SK-N-DZ (cell line): ENCODE results near the gene GRAMD2B.
"Not testable (repeated sequence)": the region's sequence is repeated elsewhere in the genome, so short reads cannot be mapped to it uniquely, and the experiment has no call there.

ENCODE experiments used
- DNase-seq: peaks from one replicate; pipeline ENCODE4 v3.0.0-alpha.2; 2015; ENCODE audit warnings: low spot score

Gene GRAMD2B

DNA sequence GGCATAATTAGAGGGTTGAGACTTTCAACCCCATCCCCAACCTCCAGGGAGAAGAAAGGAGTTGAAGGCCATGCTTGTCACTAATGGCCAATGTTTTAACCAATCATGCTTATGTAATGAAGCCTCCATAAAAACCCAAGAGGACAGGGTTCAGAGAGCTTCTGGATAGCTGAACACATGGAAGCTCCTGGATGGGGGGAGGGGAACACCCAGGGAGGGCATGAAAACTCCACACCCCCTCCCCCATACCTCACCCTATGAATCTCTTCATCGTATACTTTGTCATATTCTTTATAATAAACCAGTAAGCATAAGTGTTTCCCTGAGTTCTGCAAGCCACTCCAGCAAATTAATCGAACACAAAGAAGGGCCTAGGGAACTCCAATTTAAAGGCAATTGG, 90.1 kb downstream of the GRAMD2B start:
- no peak for DNase-seq

DNA sequence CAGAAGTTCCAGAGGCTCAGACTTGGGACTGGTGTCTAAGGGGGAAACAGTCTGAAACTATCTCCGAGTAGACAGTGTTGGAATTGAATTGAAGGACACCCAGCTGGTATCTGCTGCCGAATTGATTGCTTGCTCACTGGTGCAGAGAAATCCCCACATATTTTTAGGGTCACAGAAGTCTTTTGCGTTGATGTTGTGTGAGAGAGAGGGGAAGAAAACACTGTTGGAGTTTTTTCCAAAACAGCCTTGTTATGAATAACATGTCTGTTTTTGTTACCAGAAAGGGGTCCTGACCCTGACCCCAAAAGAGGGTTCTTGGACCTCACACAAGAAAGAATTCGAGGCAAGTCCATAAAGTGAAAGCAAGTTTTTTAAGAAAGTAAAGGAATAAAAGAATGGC, 90.5 kb downstream of the GRAMD2B start:
- DNase-seq, result no peak

- DNase-seq, result no peak
Measured at GRCh38 chr5:126514131-126514557, 90.9 kb downstream of the GRAMD2B start.

GRCh38 chr5:126514558-126515141, 91.4 kb downstream of the GRAMD2B start:
- DNase-seq, result no peak

DNA sequence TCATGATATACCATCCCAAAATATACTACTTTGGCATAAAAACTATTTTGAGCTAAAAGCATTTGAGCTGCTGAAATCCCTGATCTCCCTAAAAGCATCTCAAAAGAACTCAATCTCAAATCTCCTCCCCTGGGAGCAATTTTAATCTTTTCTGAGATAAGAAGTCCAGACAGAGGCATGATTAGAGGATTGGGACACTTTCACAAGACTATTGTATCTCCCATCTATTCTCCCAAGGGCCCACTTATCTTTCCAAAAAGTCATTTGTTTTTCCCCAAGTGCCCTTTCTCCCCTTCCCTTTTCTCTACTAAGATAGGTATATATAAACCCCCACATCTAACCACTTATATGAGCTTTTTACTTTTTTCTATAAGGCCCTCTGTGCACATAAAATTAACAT, 92.1 kb downstream of the GRAMD2B start:
- DNase-seq, result peak; percentile 67

GRCh38 chr5:126516133-126516532, 92.9 kb downstream of the GRAMD2B start:
- peak; percentile 59 for DNase-seq

DNA sequence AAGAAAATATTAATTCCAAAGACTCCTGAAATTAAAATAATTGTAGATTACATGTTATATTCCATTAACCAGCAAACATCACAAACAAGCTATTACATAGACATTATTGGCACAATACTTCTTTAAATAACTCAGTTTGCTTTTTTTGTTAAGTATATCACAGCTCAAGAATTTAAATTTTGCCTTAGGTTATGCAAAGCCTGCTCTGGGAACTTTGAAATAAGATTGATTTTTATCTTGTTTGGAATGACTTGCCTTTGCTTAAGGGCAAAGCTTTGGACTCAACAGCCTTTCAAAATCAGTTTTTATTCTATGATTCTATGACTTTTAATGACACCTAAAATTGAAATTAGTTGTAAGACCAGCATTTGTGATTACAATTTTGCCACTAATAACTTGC, 93.6 kb downstream of the GRAMD2B start:
- DNase-seq, result no peak

DNA sequence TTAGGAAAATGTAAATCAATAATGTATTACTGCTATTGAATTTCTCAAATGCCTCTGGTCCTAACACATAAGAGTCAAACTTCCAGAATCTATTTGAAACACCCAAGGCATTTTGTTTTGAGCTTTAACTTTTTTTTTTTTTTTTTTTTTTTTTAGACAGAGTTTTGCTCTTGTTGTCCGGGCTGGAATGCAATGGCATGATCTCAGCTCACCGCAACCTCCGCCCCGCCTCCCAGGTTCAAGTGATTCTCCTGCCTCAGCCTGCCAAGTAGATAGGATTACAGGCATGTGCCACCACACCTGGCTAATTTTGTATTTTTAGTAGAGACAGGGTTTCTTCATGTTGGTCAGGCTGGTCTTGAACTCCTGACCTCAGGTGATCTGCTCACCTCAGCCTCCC, 96.0 kb downstream of the GRAMD2B start:
- DNase-seq, result not testable (repeated sequence)

DNA sequence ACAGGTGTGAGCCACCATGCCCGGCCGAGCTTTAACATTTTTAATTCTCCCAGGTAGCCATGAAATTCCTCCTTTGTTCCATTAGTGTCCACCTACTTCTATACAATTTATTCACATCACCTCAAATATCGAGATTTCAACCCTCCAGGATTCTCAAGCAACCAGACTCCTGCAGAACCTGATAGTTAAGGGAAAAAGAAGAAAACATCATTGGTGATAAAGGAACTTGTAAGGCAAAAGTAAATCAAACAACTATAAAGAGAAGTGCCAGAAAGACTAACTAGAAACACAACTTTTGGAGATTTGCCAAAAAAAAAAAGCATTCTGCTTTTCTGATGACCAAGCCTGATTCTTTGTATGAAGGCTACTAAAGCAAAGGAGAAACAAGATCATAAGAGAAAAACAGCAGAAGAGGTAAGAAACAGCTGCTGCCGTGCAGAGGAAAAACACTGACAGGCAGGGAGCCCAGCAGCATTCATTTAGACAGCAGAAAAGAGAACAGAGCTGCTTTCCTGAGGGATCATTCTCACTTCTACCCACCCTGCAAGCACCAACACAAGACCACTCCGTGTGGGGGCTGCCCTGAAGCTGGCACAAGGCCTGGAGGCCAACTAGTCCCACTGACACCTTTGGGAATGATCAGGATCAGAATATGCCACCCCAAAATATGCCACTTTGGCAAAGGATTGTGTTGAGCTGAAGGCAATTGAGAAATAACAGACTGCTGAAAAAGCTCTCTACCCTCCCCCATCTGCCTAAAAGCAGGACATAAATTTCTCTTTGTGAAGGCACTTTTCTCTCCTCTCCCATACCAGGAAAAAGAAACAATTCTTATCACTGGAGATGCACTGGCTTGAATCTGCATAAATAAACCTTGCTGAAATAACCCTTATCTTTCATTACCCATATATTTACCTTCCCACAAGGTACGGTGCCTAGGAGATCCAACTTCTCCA, 96.7 kb downstream of the GRAMD2B start:
- DNase-seq, result no peak

DNA sequence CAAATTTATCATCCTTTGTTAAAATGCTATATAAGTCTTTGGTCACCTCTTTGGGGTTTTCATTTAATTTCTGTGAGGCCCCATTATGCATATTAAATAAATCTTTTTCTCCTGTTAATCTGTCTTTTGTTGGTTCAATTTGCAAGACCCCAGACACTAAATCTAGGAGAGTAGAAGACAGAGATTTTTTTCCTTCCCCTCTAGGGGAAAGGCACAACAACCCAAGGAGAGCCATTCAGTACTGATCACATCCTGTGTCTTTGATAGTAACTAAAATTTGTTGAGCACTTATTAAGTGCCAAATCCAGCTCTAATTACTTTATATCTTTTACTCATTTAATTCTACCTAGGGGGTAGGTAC, 97.4 kb downstream of the GRAMD2B start:
- no peak for DNase-seq

GRCh38 chr5:126521130-126521529, 97.9 kb downstream of the GRAMD2B start:
- DNase-seq, result no peak

GRCh38 chr5:126523818-126524510, 100.8 kb downstream of the GRAMD2B start:
- DNase-seq, result no peak

GRCh38 chr5:126525630-126526245, 102.5 kb downstream of the GRAMD2B start:
- no peak for DNase-seq

DNA sequence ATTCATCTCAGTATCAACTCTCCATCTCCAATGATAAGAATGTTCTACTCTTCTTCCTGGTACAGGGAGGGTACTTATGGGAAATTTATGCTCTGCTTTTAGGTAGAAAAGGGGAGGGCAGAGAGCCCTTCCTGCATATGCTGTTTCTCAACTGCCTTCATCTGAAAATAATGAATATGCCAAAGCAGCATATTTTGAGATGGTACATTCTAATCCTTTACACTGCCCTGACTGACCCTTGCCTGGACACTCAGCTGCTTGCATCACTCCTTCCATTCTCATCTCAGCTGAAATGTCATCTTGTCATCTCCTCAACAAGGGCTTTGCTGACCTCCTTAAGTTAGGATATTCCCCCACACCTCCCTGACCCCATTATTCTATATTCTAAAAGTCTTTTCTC, 103.3 kb downstream of the GRAMD2B start:
- DNase-seq, result no peak

GRCh38 chr5:126527158-126527557, 103.9 kb downstream of the GRAMD2B start:
- no peak for DNase-seq

DNA sequence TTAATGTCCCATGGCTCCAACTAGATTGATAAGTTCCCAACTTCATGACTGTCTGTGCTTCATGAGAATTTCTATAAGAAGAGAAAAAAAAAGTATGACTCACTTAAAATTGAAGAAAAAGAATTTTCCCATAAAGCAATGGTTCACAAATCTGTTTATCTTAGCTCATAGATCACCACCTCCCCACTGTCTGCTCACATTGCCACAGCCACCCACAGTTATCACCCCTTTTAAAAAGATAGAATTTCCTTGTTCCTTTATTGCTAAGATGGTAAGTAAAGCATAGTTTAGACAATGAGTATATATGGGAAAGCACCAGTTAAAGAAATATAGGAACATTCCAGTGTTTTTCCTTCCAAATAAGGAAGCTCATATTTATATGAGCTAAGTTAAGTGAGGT, 104.7 kb downstream of the GRAMD2B start:
- DNase-seq, result no peak

- no peak for DNase-seq
Measured at GRCh38 chr5:126531543-126532120, 108.4 kb downstream of the GRAMD2B start.

GRCh38 chr5:126534553-126534952, 111.3 kb downstream of the GRAMD2B start:
- no peak for DNase-seq

GRCh38 chr5:126535856-126536545, 112.8 kb downstream of the GRAMD2B start:
- DNase-seq, result no peak

DNA sequence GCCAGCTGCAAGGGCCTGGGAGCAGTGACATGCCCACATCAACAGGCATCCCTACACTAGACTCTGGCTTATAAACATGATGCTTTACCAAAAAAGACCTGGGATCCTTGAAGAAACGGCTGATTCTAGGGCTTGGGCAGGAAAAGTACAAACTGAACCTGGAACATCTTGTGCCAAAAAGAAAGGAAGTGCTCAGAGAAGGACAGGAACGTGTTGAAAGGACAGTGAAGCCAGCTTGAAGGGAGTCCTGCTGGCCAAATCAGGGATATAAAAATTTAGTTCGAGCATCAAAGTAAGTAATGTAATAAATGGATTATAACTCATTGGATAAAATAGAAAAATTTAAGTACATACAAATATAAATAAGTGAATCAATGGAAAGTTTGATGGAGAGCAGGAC, 113.7 kb downstream of the GRAMD2B start:
- no peak for DNase-seq

GRCh38 chr5:126538579-126538978, 115.4 kb downstream of the GRAMD2B start:
- no peak for DNase-seq
